Progenitor cell of endocrine pancreas (in vitro differentiated cells): ENCODE results near the gene BRSK1. TPM values are rescaled to one million over a fixed set of nuclear protein-coding genes. Genes with fewer than 3 reads are reported as not detected.

Source experiments
- DNase-seq: peaks from one replicate; pipeline ENCODE4 v3.0.0; 2021; ENCODE audit warnings: low spot score; ENCODE audit not compliant: unreplicated experiment
- H3K27ac Mint-ChIP-seq: 2 replicates; pipeline ENCODE4 v1.8.0; 2021; ENCODE audit warnings: mild to moderate bottlenecking, moderate library complexity, mixed read lengths
- H3K27me3 Mint-ChIP-seq: 2 replicates; pipeline ENCODE4 v1.8.0; 2021; ENCODE audit warnings: mixed read lengths
- H3K36me3 Mint-ChIP-seq: 2 replicates; pipeline ENCODE4 v1.8.0; 2022; ENCODE audit warnings: mixed read lengths; ENCODE audit not compliant: insufficient read depth
- H3K4me1 Mint-ChIP-seq: 2 replicates; pipeline ENCODE4 v1.8.0; 2021; ENCODE audit warnings: low read depth, mixed read lengths
- H3K4me3 Mint-ChIP-seq: 2 replicates; pipeline ENCODE4 v1.8.0; 2021; ENCODE audit warnings: low read depth, mild to moderate bottlenecking, moderate library complexity, mixed read lengths
- H3K9me3 Mint-ChIP-seq: 2 replicates; pipeline ENCODE4 v1.8.0; 2021; ENCODE audit warnings: low read depth, mixed read lengths
- CTCF ChIP-seq: fragments of 200-600 bp; sonication (generic); IDR thresholded peaks from one replicate; pipeline ENCODE4 v1.5.0; 2021; ENCODE audit warnings: antibody characterized with exemption, mild to moderate bottlenecking; ENCODE audit not compliant: unreplicated experiment
- total RNA-seq: library from RNA; stranded (reverse); gene quantifications from 2 replicates; pipeline ENCODE4 v1.2.1, GENCODE V29; 2021

Gene BRSK1
- total RNA-seq, 1 donor from 2014 or later: 68.7 TPM

- no peaks in the 10 kb centered on the region for H3K36me3 Mint-ChIP-seq
- H3K27ac Mint-ChIP-seq: peak overlapping the region; percentile 68
- no peak for DNase-seq
- H3K27me3 Mint-ChIP-seq: no peaks in the 10 kb centered on the region
- TF ChIP-seq CTCF: no peak
- H3K9me3 Mint-ChIP-seq: no peaks in the 10 kb centered on the region
- no peak overlapping the region for H3K4me3 Mint-ChIP-seq
- H3K4me1 Mint-ChIP-seq: peaks cover 9% of the 10 kb centered on the region
Observed at GRCh38 chr19:55251341-55252081, 32.3 kb upstream of the BRSK1 start.

GRCh38 chr19:55252760-55253663 is 30.8 kb upstream of the BRSK1 start:
- DNase-seq: no peak
- H3K27ac Mint-ChIP-seq: peak overlapping the region; percentile 45
- no peaks in the 10 kb centered on the region for H3K27me3 Mint-ChIP-seq
- no peaks in the 10 kb centered on the region for H3K36me3 Mint-ChIP-seq
- TF ChIP-seq CTCF: no peak
- H3K9me3 Mint-ChIP-seq: no peaks in the 10 kb centered on the region
- H3K4me3 Mint-ChIP-seq: no peak overlapping the region
- peaks cover 23% of the 10 kb centered on the region for H3K4me1 Mint-ChIP-seq

- TF ChIP-seq CTCF: no peak
- H3K27ac Mint-ChIP-seq: peak overlapping the region; percentile 45
- DNase-seq: no peak
- H3K4me3 Mint-ChIP-seq: no peak overlapping the region
- no peaks in the 10 kb centered on the region for H3K27me3 Mint-ChIP-seq
- H3K4me1 Mint-ChIP-seq: peaks cover 23% of the 10 kb centered on the region
- H3K9me3 Mint-ChIP-seq: no peaks in the 10 kb centered on the region
- H3K36me3 Mint-ChIP-seq: no peaks in the 10 kb centered on the region
Observed at GRCh38 chr19:55253842-55254624, 29.8 kb upstream of the BRSK1 start.

- peaks cover 23% of the 10 kb centered on the region for H3K4me1 Mint-ChIP-seq
Observed at GRCh38 chr19:55254625-55254977, 29.2 kb upstream of the BRSK1 start.

More at GRCh38 chr19:55254625-55254977, 29.2 kb upstream of the BRSK1 start:
- TF ChIP-seq CTCF: no peak
- Mint-ChIP-seq H3K27me3 (no peaks in the 10 kb centered on the region), H3K4me3 (no peak overlapping the region), H3K9me3 (no peaks in the 10 kb centered on the region), H3K27ac (no peak overlapping the region), H3K36me3 (no peaks in the 10 kb centered on the region)
- DNase-seq: no peak
